ENCODE data around the gene ANTXR1.

Gene ANTXR1

DNA sequence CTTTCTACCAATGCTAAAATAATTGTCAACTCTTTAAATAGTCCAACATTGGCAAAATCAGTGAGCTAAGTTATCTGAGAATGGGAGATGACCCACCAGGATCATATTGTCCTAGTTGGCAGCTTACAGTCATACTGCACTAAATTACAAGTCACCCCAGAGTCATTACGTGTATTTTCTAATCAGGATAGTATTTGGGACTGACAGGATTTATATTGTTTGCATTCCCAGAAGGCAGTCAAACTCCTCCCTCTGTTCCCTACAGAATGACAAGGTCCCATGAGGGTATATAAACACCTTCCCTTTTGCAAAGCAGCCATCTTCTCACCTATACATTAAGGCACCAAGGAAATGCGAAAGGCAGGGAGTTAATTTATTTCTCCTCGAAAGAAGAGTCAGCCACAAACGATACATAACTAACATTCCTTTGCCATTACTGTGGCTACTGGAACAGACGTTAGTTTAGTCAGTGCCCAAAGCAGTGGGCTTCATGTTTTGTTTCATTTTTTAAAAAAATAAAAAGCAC is 125.3 kb downstream of the ANTXR1 start:
- DNase-seq, result no peak

DNA sequence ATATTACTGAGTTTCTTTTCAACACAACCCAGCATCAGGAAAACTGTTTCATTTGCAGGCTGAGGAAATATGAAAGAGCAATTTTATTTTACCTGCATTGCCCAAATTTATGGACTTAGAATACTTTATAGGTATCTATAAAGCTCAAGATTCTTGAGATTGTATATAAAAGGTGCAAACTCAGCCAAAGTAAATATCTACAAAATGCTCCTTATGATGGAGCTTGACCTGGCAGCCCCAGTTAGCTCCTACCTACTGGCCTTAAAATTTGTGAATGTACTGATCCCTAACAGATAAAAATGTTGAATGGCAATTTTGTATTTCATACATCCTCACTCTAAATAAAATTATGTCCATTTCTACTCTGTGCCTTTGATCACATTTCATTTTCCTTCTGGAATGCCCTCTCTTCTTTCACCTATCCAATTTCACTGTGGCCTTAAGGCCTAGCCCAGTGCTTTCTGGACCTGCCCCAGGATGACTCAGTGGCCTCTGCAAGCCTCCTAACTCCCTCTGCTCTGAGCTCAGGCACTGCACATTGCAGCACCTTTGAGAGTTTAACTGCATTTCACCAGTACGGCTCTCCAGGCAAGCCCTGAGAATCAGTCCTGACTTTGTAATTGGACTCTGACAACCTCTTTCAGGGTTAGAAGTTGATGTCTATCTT is 125.9 kb downstream of the ANTXR1 start:
- DNase-seq, result no peak

DNA sequence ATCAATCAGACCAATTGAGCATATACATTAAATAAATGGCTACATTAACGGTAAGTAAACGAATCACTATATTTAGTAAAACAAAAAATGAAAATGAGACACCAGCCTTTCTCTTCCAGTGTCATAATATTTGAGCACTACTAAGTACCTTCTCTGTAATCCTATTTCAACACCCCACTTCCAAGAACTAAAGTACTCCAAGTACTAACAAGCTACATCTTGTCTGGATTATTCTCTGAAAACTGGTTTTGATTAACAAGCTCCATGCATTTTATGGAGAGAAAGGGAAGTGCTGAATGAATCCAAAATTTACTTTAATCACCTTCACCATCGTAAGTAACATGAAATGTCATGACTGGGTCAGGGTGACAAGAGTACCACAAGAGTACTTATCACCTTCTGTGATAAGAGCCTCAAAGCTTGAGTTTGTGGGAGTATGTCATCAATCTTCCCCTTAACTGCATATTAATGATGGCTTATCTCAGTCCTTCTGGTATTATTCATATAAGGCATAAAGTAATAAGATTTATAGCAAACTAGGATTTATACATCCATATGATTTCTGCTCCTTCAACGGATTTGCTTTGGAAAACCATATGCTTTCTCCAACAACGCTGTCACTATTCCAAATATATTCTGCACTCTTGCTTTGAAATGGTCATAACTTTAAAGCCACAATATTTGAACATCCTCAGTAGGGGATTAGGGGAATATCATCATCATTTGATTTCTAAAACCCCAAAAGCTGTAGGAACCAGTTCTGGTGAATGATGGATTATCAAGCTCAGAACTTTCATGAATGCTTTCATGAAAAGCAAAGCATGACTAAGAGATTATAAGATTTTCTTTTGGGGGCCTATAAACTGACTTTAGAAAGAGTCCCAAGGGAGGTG is 127.0 kb downstream of the ANTXR1 start:
- DNase-seq, result no peak

DNA sequence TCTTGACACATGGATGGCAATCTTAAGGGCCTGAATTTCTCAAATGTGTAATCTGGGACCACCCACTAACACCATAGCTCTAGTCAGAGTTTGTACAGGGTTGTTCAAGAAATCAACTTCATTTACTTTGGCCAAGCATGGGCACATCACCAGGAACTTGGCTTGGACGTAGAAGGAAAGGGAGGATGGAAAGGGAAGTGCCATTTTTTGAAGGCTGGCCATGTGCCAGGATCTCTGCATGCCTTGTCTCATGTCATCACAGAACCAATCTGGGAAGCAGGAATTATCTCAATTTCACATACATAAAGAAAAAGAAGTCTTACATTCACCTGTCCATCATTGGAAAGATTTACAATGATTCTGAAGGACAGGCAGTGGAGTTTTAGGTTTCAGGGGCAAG is 128.1 kb downstream of the ANTXR1 start:
- DNase-seq, result no peak

DNA sequence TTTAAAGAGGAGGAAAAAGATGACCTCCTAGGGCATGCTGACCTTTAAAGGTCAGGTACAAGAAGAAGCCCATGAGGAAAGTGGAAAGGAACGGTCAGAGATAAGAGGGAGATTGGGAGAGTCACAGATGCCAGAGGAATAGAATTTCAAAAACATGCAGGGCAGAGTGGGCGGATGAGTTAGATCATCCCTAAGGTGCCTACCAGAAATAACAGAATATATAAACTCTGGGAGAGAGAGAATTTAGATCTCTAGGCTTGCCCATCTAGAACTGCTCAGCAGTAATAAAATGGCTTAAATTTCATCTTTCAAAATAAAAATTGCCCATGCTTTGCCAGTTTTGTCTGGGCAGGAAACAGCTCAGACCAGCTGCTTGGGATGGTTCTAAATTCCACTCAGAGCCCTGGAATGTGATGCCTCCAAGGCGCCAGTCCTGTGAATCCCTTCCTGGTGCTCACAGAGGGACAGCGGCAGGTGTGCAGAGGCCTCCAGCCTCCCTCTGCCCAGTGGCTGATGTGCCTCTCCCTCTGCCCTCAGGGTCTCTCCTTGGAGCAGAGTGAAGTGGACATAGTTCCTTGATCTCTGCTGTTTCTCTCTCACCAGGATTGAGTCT is 130.9 kb downstream of the ANTXR1 start:
- DNase-seq, result no peak

DNA sequence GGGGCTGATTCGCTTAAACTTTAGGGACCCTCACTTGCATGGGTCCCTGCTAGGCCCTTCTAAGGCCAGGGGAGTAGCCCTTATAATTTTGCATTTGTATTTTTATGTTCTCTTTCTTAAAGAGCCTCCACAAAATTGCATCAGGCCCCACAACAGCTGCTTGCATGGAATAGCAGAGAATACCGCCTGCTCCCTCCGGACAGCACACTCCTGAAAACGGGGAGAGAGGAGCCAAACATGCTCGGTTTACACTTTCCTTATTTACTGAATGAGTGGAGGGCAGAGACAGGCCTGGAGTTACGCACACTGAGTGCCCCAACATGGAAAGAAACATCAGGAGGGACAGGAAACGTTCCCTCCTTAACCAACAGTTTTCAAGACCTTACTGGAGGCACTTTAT is 132.2 kb downstream of the ANTXR1 start:
- no peak for DNase-seq

DNA sequence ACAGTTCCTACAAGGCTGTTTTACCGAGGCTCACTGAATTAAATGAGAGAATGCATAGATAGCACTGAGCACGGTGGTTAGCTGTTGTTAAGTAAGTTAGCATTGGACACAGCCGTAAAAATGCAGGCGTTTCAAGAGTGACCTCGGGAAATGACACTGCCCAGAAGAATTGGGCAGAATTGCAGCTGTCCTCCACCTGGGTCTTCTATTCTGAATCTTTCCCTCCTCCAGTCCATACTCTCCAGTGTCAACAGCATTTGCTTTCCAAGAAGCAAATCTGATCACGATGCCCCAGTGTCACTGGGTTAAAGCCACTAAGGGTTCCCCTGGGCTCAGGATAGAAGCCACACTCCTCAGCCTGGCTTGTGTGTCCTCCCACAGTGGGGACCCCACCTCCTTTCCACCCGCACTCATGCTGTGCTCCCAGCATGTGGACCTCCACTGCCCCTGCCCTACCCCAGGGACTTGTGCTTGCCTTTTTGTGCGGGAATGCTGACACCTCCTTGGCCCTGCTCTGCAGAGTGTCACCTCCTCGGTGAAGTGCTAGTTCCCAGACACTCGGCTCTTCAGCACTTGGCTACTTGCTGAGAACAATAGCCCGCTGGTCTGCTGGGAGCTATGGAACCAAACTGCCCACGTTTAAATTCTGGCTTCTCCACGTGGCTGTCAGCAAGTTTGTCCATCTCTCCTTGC is 135.0 kb downstream of the ANTXR1 start:
- DNase-seq, result no peak

DNA sequence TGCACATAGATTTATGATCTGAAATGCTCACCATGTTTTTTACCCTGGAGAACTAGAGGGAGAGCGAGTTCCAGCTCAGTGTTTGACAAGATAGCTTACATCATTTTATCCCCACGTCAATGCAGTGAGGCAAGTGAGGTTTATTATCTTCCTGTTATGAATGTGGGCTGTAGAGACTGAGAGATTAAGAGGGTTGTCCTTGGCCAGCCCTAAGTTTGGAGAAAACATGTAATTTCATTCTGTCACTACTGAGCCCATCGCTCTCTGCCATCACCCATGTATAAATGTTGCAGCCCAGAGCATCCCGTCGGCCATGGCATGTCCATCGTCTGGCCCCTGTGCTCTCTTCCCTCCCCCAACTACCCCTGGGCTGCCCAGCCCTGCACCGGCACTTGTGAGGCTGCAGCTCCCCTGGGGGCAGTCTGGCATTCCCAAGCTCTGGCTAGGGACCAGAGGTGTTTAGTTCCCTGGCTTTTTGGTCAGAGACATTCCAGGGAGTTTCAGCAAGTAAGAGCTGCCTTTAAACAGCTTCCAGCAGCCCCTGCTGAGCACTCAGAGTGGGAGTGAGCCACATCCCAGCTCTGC is 136.7 kb downstream of the ANTXR1 start:
- DNase-seq, result no peak

DNA sequence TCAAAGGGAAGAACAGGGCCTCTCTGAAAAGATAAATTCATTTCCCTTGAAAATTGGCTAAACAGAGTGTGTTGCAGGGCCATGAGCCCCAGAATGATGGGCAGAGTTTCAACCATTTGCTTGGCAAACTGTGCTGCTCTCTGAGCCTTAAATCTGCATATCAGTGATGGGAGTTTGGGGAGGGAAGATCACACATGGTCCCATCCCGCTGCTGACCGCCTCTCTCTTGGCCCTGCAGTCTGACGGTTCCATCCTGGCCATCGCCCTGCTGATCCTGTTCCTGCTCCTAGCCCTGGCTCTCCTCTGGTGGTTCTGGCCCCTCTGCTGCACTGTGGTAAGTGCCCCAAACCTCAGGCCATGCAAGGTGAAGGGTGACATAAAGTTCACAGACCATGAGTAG is 139.0 kb downstream of the ANTXR1 start:
- no peak for DNase-seq

DNA sequence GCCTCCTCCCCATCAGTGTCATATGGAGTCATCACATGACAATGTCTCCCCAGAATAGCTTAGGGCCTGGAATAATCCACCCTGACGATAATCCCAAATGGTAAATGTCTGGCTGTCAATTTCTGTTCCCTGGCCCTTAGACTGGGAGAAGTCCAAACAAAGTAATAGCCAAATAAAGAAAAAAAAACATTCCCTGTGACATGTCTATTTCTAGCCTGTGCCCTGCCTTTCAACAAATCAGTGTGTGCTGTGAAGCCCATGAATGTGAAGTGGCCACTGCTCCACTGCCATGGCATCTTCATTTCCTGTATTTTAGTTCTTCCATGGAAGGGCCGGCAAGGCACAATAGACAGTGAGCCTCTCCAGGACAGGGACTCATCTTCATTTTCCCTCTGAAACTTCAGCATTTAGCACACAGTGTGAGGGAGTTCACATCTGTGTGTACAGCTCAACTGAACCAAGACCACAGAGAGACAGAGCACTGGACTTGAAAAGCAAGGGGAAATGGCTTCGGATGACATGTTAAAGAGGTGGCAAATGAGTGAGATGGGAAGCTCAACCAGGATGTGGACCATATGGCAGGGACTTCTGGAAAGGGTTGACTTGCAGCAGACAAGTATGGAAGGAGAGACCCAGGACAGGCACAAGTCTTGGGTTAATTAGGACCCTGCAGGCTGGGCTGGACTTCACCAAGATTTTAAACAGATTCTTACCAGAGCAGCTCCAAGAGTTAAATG is 140.0 kb downstream of the ANTXR1 start:
- DNase-seq, result no peak

DNA sequence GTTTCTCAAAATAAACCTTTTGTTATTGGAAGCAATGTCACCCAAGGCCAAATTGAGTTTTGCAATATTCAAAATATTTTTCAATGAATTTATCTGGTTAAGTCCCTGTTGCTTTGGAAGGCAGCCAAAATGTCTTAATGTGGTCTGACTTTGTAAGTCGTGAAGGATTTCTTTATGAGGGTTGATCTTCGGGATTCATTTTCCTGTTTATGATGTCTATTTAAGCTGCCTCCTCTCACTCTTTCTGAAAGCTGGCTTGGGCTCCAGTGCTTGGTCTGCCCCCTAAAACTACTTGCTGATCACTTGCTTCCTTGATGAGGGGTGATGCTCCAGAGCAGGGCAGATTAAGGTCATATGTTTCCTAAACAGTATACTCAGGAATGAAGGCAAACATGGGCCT is 141.1 kb downstream of the ANTXR1 start:
- DNase-seq, result no peak

DNA sequence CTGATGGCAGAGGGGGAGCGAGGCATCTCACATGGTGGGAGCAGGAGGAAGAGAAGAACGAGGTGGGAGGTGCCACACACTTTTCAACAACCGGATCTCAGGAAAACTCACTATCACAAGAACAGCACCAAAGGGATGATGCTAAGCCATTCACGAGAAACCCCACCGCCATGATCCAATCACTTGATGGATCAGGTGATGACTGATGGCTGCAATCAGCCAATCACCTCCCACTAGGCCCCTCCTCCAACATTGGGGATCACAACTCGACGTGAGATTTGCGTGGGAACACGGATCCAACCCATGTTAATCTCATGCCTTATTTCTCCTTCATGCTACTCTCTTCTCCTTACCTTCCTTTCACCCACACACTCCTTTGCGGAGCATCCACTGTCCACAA is 143.6 kb downstream of the ANTXR1 start:
- no peak for DNase-seq

DNA sequence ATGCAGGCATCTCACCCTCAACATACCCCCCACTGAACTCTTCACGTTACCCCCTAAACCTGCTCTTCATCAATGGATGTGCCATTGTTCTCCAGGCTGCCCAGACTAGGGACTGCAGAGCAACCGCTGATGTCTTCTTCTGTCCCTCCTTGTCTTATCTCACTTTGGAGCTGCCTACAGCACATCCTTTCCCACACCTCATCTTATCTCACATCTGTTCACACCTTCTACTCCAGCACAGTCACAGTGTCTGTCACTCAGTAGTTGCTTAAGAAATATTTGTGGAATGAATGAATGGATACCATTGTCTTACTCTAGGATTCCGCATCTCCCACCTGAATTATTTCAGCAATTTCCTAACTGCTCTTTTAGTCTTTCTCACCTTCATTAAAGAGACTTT is 144.5 kb downstream of the ANTXR1 start:
- DNase-seq, result no peak

DNA sequence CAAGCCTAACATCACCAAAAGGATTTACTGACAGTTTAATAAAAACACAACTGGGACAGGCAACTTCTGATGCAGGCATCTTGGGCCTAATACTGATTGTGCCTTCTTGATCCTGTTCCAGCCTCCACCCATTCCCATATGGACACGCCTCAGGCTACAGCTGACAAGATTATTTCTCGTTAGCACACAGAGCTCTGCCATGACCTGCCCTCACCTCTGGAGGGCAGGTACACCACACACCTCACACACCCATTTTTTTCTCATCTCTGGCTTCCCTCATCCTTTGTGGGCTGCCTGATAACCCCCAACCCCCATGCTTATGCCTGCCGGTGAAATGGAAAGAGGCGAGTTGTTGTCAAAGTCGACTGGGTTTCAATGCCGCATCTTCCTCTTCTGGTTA is 147.0 kb downstream of the ANTXR1 start:
- DNase-seq, result no peak

DNA sequence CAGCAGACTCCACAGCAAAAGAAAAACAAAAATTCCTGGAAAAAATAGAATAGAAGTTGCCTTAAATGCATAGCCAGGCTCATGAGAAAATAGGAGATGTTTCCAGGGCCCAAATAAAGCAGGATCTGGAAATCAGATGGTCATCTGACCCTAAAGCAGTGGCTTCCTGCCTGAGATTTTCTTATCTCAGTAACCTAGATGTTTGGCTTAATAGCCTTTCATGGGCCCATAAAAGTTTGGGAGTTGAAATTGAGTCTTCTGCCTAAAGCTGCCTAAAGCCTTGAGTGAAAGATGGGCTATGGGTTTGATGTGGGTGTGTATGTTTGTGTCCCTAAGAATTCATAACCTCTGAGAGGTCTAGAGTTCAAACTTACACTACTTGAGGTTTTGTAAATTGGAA is 149.1 kb downstream of the ANTXR1 start:
- DNase-seq, result no peak

DNA sequence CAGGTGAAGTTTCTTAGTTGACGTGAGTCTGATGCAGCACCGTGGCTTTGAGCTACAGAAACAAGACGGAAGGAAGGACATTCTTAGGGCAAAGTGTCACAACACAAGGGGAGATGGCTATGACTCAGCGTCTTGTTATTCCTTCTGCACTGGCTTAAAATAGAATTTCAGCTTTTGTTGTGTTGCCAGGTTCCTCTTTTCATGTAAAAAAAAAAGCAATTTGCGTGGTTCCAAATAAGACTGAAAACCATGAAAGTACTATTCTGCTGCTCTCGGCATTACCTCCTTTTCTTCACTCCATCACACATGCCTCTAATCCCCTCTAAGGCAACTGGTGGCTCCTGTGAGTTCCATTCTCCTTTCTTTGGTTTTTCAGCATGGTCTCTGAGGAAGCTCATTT is 150.1 kb downstream of the ANTXR1 start:
- DNase-seq, result peak in 3 of 14 donors; percentile 16 to 28 (median 16)

DNA sequence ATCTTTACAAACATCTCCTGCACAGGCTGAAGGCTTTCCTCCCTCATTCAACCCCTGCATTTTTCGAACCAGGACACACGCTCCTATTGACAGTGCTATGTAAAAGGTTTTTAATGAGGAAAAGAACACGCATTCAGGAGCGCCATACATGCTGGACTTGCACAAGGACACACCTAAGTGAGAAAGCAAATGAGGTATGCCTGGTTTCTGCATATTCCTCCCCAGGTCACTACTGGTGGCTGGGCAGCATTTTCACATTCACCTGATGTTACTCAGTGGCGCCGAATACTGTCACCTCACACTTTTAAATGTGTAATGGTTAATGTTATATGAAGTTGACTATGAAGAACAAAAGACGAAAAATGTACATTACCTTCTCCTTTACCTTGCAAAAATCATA is 150.6 kb downstream of the ANTXR1 start:
- no peak for DNase-seq

DNA sequence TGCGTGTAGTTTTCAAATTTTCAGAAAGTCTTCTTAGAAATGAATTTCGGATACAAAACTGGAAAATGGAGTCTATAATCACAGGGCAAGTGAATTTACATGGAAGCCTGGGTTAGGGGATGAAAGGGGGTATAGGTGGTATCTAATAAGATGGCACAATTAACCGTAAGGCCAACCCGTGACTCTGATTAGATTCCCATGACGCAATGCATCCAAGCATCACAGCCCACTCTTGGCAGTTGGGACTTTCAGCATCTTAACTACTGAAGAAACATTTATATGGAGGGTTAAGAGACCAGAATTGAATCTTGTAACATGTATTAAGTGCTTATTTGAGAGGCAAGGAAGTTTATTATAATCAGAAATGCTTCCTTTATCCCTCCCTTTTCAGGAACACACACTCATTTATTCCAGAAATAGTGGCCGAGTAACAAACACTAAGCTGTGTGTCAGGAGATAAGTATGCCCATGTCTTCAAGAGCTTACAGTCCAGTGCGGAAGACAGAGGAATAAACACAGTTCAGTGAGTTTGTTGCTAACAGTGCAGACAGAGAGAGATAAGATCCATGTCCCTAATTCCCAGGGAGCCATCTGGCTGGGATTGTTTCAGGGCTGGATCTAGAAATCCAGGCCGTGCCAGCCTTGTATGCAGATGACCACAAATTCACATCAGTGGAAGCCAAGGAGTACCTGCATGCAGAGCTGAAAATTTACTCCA is 151.2 kb downstream of the ANTXR1 start:
- DNase-seq, result no peak

DNA sequence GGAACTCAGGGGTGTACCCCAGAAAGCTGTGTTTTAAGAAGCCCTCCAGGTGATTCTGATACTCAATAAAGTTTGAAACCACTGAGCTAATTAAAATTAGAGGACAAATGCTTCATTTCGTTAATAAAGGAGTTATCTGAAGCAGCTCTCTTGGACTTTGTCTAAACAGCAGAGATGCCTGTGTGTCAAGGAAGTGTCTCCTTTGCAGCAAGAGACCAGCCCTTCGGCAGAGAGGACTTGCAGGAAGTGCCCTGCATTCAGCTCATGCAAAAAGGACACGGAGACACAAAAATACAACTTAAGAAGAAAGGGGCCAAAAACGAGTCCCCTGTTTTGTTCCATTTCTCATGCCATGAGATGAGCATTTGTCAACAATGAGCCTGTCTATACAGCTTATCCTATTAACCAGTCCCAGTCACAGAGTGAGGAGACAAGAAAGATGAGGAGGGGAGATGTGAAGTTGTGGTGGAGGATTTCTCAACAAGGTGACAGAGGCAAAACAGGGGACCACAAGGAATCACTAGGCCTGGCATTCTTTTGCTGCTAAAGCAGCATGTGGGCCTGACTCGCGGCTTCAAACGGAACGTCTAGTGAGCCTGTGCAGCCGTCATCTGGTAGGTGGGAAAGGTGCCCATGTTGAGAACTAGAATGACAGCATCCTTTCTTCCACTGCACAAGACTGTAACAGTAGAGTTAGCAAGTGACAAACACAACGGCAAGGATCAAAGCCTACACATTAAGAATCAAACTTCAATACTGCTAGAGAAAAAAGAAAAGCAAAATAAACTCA is 152.3 kb downstream of the ANTXR1 start:
- no peak for DNase-seq

DNA sequence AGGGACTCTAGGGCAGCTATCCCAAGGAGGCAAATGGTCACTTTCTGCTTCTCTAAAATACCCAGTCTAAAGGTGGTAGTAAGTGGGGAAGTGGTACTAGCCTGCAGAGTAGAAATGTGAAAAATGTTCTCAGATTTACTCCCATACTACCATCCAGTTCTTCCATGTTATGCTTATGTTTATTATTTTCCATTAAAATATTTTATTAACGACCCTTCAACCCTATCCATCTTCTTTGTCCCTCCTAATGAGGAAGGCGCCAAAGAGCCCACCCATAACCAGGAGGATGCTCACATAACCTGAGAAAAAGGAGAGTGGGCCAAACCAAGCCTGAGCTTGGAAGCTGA is 153.5 kb downstream of the ANTXR1 start:
- DNase-seq, result no peak

Data from C1 segment of cervical spinal cord (tissue), 14 donors.